GM11168 (cell line): ENCODE results near the gene SLC37A1.
"Not testable (repeated sequence)": the region's sequence is repeated elsewhere in the genome, so short reads cannot be mapped to it uniquely, and the experiment has no call there.

Experiments
- in situ Hi-C: fragments of 300-500 bp; cut with MboI; formaldehyde crosslinking; loops from one replicate; pipeline ENCODE4 v1.12.0; 2022; ENCODE audit warnings: low sequenced_read_pairs; ENCODE audit not compliant: unreplicated experiment

The SLC37A1 gene

DNA sequence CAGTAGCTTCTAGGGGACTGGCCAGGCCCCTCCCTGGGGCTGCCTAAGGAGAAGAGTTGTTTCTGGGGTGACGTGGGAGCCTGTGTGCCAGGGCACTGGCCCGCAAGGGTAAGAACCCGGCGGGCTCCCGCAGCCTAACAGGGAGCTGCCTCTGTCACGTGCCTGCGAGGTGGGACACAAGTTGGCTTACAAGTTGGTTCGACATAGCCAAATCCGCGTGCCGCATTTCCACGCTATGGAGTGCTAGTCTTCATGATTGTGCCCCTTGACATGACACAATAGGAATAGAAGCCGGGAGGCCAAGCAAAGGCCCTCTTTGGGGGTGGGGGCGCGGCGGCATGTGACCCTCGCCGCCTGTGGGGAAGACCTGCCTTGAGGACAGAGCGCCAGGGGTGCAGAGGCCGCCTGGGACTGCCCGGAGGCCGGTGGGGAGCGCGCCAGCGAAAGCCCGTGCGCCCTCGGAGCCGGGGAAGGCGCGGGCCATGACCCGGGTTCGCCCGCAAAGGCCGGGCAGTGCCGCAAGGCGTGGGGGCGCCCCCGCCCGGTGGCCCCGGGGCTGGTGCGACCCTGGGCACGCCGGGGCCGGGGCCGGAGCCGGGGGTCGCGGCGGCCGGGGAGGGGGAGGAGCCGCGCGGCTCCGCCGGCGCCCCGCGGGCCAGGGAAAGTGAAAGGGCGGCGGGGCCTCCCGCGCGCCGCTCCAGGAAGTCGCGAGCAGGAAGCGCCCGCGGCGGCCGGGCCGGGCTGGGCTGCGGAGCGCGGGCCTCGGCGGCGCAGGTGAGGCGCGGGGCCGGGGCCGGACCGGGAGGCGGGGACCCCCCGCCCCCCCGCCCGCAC, at the start of gene SLC37A1:
SLC37A1 (plus strand) TSS at position 702 of the 834 bp plus-strand sequence. CDS start 4,603 bp downstream, outside the sequence.
- in situ Hi-C loops = no loop called here

DNA sequence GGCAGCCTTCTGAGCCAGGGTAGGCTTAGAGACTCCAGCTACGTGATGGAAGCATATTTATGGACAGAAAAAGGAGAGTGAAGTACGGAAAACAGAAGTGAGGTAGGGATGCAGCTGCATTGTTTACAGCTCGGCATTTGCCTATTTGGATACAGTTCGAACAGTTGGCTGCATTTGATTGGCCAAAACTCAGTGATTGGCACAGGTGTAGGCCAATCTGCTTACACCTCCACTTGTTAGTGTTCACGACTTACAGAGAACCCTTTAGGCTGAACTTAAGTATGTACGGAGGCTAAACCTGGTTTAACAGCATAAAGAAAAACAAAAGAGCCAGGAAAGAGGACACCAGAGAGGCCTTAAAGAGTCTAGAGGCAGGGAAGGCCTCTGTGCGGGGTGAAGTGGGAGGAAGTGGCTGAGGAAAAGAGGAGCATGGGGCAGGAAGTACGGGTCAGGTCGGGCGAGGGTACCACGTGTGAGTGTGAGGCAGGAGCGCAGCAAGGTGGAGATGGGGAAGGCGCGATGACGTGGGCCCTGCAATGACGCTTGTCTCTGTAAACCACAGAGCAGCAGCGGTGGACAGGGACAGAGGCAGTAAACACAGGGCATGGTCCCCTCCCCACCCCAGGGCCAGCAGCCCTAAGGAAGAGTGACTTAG, 49.7 kb upstream of the SLC37A1 start:
- in situ Hi-C loops = no loop called here

DNA sequence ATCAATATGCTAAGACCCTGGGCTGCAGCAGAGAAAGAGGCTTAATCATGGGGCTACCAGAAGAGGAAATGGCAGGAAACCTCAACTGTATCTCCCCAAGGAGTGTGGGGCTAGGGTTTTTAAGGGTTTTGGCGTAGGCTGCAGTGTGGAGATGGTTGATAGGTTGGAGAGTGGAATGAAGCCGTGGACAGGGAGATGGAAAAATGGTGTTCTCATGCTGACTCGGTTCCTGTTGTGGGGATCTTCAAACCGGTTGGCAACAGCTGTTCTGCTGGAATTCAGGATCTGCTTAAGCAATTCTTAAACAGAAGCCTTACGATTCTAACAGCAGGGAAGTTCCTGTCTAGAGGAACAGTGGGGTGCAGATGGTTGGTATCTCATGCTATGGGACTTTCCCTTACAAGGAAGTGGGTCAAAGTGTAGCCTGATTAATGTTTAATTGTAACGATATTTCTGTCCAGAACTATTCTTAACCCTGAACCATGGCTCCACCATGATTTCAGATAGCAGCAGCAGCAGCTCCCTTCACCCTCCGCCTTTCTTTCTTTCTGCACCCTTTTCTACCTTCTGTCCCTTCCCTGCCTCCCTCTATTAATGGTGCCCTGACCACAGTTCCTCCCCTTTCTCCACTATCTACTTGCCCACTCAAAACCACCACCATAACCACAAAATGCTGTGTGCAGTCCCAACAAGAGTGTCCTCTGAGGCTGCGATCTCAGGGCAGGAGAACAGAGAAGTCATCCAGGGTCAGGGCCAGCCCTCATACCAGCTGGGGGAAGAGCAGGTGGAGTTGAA, 48.4 kb upstream of the SLC37A1 start:
- in situ Hi-C loops = no loop called here

DNA sequence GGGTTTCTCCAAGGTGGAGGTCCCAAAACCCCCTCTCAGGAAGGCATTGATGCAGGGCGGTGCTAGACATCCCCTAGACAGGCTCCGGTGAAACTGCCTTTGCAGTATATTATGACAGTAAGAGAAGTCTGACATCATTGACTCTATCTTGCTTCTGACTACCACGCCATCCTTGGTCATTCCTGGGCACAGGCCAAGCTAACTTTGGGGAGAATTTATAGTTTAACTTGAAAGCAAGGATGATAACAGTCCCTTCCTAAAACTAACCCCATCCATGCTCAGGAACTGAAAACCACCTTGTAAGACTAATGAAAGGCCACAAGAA, 47.9 kb upstream of the SLC37A1 start:
- in situ Hi-C loops = no loop called here

DNA sequence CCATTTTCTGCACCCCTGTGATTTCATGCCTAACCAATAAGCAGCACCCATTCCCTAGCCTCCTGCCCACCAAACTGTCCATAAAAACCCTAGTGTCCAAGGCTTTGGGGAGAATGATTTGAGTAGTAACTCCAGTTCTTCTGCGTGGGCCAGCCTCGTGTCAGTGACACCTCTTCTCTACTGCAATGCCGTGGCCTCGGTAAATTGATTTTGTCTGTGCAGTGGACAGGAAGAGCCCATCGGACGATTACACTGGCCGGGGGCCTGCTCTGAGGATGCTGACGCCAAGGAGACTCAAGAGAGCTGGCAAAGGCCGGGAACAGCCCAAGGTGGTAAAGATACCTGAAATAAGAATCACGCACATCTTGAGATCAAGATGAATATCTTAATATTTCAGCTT, 47.0 kb upstream of the SLC37A1 start:
- in situ Hi-C loops = no loop called here

DNA sequence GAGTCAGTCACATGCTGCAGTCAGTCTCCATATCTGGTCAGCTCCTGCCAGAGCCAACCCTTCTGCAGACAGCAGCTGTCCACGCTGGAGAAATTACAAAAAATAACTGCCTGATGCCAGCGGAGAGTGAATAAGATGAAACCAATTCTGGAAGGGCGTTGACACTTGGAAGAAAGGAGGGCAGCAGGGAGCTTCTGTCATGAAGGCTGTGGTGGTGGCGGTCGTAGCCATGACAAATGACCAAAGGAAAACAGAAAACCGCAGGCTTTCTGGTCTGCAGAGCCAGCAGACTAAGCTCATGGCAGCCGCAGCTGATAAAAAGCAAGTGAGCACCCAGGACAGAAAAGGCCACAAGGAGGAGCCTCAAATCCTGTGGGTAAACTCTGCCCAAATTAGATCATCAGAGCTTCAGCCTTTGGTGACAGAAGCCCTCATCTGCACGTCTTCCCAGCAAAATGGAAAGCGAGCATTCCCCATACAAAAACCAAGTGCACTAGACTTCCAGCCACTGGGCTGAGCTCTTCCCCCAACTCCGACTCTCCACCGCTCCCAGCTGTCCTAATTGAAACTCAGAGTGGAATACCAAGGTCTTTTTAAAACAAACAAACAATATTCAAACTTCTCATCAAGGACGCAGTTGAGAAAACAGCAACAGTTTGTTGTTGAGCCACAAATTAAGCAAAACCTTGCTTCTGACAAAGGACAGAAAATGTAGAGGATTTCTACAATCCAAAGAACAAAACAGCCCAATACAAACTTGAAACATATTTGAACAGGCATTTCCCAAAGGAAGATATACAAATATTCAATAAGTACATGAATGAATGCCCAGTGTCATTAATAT, 46.3 kb upstream of the SLC37A1 start:
- in situ Hi-C loops = no loop called here

DNA sequence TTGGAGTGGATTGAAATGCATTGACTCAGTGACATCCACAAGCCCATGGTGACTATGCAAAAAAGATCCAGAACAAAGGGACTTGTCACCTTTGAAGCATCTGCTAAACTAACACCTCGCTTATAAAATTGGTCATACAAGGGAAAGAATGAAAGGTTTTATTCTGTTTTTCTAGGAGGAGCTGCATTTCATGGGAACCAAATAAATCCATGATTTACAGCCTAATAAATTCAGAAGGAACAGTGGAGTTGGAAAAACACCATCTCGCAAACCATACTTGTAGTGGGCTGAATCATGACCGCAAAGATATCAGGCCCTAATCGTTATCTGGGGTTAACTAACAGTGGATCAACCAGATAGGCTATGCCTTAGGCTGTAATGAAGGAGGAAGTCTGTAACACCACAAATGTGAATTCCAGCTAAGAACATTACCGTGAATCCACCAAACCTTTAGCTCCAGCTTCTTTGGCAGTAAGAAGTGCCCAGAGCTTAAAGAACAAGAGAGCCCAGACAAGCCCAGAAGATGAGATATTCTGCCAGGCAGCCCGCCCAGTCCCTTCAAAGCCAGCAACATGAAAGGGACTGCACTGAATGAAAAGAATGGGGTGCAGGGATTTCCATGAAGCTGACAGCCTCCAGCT, 45.0 kb upstream of the SLC37A1 start:
- in situ Hi-C loops = no loop called here

DNA sequence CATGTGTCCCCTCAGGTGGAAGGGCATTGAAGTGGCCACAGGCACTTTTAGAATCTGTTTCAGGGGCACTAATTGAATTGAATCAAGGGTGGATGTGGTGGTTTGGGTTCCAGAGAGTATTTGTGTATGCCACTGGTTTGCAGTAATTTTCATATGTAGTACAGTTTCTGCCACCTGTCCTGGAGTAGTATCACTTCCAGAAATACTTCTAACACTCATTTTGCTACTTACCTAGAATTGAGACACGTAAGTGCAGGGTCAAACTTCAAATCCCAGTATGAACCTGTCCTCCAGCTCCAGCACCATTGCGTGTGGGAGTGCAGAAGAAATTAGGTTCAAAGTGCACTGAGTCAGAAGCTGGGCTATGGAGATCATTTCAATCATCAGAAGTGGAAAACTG, 44.4 kb upstream of the SLC37A1 start:
- in situ Hi-C loops = no loop called here

DNA sequence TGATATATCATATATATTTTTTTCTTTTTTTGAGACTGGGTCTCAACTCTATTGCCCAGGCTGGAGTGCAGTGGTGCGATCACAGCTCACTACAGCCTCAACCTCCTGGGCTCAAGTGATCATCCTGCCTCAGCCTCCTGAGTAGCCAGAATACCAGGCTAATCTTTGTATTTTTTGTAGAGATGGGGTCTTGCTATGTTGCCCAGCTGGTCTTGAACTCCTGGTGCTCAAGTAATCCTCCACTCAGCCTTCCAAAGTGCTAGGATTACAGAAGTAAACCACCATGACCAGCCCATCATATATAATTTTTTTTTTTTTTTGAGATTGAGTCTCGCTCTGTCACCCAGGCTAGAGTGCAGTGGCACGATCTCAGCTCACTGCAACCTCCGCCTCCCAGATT, 43.9 kb upstream of the SLC37A1 start:
- in situ Hi-C loops = not testable (repeated sequence)

DNA sequence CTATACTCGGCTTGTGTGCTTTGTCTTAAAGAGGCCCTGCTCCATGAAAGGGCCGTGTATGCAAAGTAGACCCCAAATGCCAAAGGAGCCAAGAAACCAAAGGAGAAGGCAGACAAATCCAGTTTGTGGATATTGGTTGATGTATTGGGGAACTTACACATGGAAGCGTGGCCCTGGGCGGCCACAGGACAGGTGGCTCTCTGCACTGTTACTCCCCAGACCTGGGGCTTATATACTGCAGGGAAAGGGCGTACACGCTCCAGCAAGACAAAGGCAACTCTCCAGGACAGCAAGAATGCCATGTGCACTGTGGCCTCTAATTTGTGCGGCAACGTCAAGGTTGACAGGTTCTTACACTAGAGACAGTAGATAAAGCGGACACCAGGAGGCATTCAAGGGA, 42.4 kb upstream of the SLC37A1 start:
- in situ Hi-C loops = no loop called here

DNA sequence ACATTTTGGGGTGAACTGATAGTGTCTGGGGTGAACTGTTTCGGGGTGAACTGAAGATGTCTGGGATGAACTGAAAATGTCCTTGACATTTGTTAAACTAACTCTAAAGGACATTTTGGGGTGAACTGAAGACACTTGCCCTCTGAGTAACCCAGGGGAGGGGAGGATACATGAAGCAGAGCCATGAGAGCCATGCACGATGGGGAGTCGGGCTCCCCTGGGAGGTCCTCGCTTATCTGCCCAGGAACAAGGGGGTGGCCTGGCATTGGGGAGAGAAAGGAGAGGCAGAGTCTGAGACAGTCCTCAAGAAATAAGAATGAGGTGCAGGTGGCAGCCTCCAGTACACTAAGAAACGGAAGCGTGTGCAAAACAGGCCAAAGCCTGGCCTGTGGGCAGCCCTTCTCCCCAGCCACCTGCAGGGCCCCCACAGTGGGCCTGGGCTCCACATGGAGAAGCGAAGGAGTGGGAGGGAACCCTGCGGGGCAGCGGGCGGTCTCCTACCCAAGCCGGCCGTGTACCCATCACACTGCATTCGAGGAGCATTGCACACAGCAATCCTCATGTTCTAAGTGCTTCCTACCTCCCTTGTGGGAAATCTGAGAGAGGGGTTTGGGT, 41.8 kb upstream of the SLC37A1 start:
- in situ Hi-C loops = no loop called here

DNA sequence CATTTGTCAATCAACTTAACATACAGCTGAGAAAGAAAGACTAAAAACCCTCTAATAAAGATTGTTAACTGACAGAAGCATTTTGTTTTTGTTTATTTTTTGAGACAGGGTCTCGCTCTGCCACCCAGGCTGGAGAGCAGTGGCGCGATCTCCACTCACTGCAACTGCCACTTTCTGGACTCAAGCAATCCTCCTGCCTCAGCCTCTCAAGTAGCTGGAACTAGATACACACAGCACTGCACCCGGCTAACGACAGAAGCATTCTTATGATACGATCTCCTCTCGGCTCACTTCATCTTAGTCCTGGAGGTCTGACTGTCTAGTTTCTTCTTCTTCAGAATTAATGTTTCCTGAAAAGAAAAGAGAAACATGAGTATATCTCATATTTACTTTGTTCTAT, 41.1 kb upstream of the SLC37A1 start:
- in situ Hi-C loops = no loop called here

DNA sequence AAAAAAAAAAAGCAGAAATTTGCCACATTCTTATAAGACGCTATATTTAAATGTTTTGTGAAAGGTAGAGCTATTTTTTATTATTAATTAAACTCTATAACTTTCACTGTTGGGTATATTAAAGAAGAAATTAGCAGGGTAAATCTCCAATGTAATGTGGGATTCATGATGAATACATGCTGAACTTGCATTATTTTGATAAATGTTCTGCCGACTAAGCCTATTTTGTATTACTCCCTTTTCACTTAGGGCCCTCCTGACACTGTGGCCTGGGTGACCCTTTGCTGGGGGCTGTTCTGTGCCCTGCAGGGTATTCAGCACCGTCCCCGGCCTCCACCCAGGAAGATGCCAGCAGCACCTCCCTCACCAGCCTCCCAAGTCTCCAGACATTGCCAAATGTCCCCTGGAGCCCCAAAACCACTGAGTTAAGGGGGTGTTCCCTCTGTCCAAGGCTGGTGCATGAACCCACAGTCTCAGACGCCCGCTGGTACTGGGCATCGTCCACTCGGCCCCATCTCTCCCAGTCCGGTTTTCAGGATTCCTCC, 40.1 kb upstream of the SLC37A1 start:
- in situ Hi-C loops = no loop called here

DNA sequence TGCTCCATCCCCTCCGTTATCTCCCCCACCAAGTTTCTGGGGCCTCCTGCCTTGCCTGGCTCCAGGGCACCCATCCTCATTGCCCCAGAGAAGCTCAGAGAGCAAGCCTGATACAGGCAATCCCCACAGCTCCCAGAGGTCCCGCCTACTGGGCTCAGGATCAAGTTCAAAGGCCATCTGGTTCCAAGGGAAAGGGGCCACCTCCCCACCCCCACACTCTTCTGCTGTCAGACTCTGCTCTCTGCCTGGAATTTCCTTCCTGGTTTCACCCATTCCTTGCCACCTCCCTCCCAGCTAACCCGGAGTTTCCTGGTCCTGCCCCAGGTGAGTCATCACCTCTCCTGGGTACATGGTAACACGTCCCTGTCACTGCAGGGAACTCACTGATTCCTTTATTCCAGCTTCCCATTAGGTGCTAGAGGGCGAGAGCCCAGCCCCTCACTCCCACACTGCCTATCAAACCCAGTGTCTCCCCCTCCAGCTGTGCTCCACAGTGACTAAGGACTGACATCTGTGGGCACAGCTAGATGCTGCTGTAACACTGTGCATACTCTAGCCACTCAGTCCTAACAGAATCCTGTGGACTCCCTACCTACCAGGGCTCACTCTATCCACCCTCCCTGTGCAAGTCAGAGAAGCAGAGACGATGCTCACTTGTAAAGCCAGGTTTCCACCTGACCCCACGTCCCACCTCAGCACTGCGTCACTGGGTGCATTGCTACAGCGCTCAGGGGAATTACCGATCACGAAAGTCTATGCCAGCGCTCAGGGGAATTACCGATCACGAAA, 39.4 kb upstream of the SLC37A1 start:
- in situ Hi-C loops = no loop called here

DNA sequence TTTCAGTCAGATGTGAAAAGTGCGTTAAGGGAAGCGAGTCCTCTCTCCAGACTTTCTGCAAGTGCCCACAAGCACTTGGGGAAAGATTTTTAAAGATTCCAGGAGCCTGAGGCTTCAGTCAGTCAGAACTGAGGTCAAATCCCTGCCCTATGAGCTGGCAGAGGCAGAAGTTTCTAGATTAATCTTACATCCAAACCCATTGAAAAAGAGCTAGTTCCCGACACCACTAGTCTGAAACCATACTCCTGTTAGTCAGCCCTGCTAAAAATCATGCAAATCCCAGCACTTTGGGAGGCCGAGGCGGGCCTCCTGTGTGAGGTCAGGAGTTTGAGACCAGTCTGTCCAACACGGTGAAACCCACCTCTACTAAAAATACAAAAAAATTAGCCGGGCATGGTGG, 38.6 kb upstream of the SLC37A1 start:
- in situ Hi-C loops = no loop called here

DNA sequence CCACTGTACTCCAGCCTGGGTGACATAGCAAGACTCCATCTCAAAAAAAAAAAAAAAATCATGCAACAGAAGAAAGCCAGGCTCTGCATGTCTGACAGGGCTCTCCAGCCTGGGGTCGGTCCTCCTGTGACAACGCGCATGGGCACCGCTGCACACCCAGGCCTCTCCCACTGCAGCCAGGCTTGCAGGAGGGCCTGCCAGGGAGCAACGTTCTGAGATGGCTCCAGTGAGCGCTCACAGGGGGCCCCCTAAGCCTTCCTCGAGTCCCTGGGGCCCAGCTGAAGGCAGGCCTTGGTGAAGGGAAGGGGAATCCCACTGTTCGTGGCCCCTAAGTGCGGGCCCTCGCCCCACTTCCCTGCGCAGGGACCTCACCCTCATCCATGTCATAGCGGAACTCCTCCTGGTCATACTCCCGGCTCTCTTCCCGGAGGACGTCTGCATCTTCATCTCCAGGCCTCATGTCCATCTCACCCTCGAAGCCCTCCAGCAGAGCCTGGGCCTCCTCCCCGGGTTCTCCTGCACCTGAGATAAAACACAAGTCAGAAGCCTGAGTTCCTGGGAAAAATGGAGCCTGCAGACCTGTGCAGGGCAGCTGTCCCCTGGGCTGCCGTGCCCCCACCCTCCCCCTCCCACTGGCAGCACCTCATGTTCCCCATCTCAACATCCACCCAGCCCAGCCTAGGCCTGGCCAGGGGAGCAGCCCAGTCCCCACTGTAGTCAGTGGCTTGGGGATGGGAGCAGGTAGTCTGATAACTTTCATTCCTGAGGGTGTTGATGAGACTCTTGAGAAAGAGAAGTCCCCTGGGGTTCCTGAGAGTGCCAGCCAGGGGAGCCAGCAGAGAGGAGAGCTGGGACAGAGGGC, 37.9 kb upstream of the SLC37A1 start:
- in situ Hi-C loops = no loop called here
